Head of caudate nucleus (tissue), 42 donors: ENCODE data around the gene SLC24A3.

ENCODE experiments used
- DNase-seq, 42 donors: peaks; one replicate each; pipeline versions ENCODE4 v3.0.0 to v3.0.0-alpha.2; 2020 to 2021; ENCODE audit warnings: mixed read lengths in 7 of 42
- intact Hi-C: fragments of 100-400 bp; cut with DNase I; formaldehyde crosslinking; loops from one replicate; pipeline ENCODE4 v1.15.0; 2022

Gene SLC24A3

DNA sequence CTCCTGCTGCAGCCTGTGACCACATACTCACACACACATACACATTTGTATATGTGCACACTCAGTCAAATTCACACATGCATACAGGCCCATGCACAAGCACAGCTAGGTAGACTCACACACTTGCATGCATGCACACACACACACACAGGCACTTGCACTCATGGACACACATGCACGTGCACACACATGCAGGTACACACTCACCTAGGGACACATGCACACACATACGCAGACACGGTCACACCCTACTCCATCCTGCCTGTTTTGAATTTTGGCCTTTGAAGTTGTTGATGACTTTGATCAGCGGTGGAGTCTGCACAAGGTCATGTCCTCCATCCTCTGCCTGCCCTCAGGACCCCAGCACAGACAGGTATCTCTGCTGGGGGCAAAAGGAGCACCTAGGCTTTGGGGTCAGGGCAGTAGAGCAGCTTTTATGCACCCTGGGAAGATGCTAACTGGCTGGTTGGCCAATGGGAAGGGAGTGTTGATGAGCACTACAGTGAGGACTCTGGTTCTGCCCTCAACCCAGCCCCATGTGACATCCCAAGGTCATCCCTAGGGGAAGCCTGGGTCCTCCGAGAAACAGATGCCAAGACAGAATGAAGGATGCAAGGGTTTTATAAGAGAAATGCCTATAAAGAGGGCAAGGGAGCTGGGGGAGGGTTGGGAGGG, 218.3 kb downstream of the SLC24A3 start:
- DNase-seq = no peak
- intact Hi-C loops = no loop called here

DNA sequence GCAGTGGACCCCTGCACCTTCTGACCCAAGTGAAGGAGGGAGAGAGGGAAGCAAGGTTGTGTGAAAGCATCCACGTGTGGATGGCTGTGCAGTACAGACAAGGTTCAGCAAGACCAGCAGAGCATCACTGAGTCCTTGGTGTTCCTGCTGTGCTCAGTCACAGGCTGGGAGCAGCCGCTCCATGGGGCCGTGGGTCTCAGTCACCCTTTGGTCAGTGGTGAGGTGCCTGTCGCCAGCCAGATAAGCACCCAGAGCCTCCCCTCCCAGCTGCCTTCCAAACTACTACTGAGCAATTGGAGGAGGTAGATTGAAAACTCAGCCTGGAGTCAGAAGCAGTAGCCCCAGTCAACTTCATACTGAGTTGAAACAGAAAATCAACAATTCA, 218.9 kb downstream of the SLC24A3 start:
- intact Hi-C loops = no loop called here
- DNase-seq = no peak

DNA sequence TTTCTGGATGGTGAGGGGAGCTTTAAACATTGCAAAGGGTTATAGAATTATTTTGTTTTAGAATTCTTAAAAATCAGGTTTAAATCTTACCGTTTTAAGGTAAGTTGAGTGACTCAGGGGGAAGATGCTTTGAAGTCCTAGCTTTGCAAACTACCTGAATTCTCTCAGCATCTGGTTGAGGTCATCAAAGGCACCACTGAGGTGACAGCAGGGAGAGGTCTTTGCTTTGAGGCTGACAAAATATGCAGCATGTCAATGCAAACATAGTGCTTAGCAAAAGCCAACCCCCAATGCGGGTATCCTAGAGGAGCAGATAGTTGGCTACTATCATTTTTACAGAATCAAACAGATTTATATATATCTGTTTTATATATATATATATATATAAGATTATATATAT, 219.5 kb downstream of the SLC24A3 start:
- no peak for DNase-seq
- intact Hi-C loops = no loop called here

DNA sequence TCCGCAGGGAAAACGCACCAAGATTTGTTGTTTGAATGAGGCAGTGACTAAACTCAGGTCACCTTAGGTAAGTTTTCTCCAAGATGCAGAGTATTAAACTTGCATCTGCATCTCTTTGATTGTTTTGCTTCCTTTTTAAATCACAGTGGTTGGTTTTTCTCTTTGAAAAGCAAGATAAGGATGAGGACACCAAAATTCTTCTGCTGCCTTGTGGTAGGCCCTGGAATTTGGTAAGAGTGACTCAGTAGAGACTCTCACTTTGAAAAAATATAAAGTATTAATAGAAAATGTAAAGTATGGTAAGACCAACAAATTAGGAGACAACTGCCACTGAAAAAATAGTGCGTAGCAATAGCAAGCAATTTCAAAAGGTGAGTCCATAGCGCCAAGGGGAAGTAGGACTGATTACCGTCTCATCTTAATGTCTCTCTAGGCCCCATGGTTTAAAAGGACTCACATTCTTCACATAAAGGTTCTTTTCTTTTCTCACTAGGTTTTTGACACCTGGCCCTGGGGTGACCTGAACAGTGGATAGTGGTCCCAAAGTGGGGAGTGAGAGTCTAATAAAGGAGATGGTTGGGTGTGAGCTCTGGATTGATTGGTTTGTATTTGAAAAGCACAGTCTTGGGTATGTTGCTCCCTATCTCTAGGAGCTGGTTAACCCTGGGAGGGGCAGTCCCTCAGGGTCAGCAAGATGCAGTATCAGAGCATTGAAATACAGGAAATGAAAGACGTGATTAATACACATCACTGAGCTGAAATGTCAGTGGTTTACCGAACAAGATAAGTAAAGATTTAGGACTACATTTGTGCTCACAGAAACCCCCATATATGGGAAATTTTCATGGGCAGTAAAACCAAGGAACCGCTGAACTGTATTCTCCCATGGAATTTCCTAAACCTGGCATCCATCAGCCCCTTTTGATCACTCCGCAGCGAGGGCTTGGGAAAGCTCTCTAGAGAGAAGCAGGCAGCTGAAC, 221.2 kb downstream of the SLC24A3 start:
- DNase-seq = no peak
- intact Hi-C loops = no loop called here

DNA sequence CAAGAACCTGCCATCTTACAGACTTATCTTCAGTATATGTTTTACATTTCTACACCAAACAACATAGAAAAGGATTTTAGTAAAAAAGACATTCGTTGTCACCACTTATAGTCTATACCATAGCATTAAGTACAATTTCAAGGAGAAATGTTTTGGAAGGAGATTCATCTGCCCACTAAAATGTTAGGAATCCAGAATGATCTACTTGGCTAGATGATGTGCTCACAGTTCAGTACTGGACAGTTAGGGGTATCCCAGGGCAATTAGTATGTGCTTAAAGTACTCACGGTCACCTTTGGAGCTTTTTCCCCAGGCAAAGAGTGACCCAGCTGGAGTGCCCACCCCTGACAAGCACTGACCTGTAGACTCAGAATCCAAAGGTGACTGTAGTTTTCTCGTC, 222.9 kb downstream of the SLC24A3 start:
- no peak for DNase-seq
- intact Hi-C loops = no loop called here

DNA sequence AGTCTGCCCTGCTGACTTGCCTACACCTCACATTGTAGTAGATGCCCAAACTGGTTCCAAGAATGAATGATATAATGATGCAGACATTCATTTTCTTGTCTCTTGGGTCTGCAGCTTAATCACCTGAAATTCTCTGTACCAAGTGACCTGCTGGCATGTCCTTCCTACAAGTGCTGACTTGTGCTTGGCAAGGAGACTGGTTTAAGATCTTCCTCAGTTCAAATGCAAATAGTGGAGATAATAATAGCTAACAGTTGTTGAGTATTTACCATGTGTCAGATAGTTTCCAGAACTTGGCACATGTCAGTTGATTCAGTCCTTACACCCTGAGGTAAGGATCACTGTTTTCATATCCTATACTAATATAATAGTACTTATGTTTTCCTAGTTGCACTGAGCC, 223.4 kb downstream of the SLC24A3 start:
- intact Hi-C loops = no loop called here
- DNase-seq = no peak

DNA sequence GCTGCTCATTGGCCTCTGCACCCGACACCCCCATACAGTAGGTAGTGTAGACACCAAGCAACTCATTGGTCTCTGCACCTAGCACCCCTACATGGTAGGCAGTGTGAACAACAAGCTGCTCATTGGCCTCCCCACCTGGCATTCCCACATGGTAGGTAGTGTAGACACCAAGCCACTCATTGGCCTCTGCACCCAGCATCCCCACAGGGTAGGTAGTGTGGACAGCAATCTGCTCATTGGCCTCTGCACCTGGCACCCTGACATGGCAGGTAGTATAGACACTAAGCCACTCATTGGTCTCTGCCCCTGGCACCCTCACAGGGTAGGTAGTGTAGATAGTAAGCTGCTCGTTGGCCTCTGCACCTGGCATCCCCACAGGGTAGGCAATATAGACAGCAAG, 226.0 kb downstream of the SLC24A3 start:
- peak in 1 of 42 donors; percentile 22 for DNase-seq

DNA sequence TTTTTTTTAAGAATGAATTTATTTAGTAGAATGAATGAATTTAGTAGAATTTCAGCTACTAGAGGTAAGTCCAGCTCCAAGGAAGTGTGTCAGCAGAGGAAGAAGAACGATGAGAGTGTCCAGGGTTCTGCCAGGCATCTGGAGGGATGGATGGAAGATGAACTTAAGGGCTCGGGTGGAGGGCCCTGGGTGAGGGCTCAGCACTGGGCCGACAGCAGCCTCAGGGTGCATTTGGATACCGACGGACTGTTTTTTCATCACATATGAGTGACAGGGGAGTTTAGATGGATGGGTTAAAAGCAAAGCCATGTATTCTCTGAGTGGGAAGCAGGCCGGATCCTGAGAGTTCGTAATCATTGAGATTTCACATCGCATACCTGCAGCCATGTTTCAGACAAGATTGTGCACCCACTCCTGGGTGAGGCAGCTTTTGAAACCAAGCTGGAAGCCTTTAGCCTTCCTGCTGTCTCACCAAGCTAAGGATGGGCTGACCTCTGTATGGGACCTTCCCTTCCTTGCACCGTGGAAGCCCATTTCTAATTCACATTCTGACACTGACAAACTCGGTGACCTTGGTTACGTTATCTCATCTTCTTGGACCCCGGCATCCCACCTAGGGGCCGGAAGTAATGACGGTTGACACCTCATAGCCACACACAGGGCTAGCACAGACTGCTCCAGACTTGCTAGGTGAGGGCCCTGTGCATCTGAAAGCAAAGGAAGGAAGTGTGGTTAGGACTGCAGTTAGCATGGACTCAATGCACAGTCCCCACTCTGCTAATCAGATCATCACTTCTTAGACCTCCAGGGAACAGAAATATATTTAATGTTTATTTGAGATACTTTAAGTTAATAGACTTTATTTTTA, 228.5 kb downstream of the SLC24A3 start:
- intact Hi-C loops = no loop called here
- no peak for DNase-seq

More for the DNA sequence above, 226.0 kb downstream of the SLC24A3 start:
- intact Hi-C loops = no loop called here

DNA sequence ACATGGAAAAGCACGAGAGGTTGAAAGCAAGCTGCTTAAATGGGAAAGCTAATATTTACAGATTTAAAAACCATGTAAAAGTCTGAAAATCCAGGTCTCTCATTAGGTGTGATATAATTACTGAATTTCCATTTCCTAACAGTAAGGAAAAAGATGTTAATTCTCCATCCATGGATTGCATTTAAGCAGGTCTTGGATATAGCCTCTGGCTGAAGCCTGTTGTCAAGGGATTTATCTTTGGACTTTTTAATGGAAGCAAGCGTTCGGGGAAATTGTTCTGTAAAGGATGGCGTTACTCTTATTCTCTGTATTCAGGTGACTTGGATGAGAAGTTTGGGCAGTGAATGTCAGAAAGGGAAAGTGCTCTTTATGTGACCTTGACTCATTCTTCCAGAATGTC, 233.8 kb downstream of the SLC24A3 start:
- intact Hi-C loops = no loop called here

DNA sequence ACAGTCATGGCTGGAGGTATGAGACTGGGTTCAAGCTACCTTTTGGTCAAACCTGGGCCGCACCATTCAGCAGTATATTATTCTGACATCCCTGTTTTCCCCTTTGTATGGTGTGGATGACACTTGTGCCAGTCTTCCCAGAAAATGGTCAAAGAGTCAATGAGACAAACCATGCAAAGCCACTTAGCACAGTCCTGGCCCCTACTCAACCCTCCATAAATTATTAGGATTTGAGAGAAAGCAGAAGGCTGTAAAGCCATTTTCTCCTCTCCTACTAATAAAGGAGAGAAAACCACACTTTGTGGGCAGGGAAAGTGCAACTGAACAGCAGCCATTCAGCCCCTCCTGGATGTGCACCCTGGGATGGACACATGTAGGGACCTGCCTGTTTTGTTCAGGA, 236.2 kb downstream of the SLC24A3 start:
- intact Hi-C loops = no loop called here
- DNase-seq = no peak

More for the DNA sequence above, 233.8 kb downstream of the SLC24A3 start:
- DNase-seq = no peak

DNA sequence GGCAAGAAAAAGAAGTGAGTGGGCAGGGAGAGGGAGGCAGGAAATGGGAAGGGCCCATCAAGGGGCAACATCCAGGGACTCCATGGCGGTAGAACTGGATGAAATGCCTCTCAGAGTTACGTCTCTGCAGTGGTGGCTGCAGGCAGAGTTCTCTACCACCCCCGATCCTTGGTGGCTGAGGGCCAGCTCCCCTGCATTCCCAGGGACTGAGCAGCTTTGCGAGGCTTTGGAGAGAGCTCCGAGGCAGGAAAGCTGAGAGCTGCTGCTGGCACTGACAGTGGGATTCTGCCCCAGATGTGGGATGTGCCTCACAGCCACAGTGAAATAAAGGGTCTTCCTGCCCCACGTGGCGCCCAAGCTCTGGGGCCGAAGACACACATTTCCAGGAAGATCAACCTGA, 236.6 kb downstream of the SLC24A3 start:
- intact Hi-C loops = no loop called here
- DNase-seq = peak in 1 of 42 donors; percentile 18

DNA sequence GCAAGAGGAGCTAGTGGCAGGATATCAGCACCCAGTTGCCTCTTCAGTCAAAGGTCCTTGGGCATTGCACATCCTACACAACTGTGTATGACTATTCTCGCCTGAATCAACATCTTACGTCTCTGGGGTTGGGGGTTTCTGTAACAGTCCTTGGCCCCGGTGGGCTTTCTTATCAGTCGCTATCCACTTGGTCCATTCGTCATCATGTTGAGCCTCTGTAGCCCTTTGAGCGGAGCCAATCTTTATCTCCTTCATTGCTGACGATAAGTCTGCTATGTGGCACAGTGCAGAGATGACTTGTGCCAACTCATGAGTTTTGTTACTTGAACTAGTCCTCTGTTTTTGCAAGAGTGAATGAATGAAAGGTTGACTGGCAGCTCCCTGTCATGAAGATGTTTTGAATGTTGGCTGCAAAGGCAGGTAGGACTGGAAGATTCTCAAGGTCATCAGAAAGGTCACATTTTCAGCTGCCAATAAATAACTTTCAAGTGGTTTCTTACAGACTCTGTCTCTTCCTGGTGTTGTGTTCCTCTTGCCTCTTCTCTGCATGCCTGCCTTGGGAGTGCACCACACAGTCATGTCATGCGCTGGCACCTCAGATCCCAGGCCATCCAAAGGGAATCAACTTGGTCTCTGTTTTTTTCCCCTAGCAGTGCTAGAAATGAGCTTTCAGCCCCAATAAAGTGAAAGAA, 238.9 kb downstream of the SLC24A3 start:
- intact Hi-C loops = no loop called here
- DNase-seq = peak in 1 of 42 donors; percentile 27

DNA sequence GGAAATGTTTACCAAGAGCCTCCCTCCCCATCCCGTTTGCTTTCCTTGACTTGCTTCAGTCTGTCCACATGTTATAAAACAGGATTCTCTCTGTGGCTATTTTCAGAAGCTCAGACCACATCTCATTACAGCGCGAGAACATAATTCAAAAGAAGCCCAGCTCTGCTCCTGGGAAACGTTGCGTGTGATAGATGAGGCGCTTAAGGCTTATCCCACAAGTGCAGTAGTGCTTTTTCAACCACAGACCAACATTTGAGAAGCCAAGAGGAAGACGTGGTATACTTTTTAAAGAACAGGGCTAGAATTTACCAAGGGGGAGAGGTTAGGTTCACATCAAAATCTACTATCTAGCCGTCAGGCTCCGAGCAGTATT, 239.5 kb downstream of the SLC24A3 start:
- intact Hi-C loops = no loop called here
- no peak for DNase-seq

DNA sequence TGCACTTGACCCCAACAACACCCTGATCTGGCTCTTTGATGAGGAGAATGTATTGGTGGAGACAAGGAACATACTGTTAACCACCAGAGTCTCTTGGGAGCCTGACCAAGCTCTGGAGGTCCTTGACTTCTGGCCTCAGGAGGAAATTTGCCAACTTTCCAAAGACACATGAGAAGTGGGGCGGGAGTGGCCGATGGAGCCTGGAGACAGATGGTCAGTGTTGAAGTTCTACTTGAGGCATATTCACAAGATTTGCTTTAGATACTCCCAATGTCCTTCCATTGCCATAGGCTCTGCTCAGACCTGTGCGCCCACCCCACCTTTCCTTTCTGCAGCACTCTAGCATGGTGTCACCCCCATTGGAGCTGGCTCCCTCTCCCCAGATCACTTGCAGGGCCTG, 241.0 kb downstream of the SLC24A3 start:
- no peak for DNase-seq
- intact Hi-C loops = no loop called here

DNA sequence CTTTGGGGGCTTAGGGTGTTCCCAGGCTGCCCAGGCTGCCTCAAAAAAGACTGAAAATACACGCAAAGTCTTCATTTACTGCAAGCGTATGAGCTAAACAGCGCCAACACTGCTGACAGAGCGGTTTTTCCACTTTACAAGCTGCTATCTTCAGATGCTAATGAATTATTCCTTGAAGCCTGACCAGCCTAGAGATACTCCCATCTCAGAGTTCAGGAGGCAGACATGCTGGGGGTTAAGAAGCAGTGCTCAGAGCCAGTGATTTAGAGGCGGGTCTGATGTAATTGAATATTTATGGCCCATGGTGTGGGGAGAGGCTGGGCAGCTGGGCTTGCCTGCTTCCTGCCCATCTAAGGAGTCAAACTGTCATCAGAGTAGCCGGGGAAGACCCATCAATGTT, 241.4 kb downstream of the SLC24A3 start:
- no peak for DNase-seq
- intact Hi-C loops = no loop called here

DNA sequence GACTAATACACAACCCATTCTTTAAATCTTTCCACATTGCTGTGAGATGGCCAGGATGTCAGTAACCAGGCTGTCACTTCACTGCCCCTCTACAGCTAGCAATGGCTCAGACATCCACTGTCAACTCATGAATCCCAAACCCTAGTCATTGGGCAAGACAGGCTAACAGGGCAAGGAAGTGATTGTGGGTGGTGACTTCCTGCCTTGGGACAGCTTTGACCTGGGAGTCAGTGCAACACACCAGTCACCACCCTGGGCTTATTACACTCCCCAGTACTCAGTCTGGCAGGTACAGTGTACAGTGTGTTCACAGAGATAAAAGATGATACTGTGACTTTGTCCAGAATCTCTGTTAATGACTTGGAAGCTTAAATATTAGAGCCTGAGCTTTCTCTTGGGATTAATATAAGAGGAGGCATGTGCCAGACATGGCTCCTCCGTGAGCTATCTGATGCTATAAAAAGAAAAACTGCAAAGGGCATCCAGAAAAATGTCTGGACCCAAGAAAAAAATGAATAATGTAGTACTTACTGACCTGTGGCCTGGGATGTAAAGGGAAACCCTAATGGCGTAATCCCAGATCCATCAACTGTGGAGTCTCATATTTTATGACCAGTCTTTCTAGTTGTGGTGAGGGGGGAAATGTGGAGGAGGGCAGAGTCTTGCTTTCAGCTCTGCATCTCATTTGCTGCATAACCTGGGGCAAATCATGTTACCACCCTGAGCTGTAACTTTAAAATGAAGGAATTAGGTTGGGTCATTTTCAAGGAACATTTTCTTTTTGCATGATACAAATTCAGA, 244.4 kb downstream of the SLC24A3 start:
- DNase-seq = peak in 2 of 42 donors; percentile 1 to 19
- intact Hi-C loops = no loop called here

DNA sequence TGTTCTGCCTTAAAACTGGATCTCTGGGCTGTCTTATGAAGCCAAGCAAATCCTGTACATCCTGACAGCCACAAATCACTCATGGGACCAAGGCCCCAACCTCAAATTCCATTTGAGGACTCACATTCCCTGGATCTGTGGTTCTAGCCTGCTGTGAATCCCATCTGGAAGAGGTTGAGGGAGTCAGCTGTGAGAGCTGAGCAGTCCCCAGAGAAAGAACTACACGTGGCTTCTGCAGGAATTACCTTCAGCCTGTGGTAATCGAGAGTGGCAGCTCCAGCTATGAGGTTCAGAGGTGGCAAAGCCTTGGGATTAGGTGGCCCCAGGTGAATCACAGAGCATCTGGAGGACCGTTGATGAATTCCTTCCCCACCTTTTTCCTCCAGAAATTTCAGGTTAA, 245.2 kb downstream of the SLC24A3 start:
- no peak for DNase-seq
- intact Hi-C loops = no loop called here

DNA sequence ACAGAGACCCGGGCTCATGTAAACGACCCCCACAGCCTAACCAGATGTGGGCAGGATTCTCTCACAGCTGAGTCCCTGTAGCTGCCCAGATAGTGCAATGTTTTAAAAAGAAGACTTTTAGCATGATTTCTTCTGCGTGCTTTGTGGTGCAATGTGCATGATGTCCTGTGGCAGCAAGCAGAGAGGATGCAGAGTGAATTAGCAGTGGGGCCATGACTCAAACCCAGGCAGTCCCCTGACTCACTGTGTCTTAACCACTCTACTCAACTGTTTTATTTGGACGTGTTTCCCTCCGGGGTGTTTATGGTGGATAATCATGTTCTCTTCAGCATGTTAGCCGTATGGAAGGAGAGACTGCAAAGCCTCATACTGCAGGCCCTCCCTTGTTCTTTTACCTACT, 247.9 kb downstream of the SLC24A3 start:
- no peak for DNase-seq
- intact Hi-C loops = no loop called here
